Cardiac muscle cell (in vitro differentiated cells and primary cell): ENCODE results near the gene DCLK1. TPM values are rescaled to one million over a fixed set of nuclear protein-coding genes. Genes with fewer than 3 reads are reported as not detected.
A peak's percentile ranks its signal among the peaks of the same experiment; 100 is the strongest.
"Not testable (repeated sequence)": the region's sequence is repeated elsewhere in the genome, so short reads cannot be mapped to it uniquely, and the experiment has no call there.

Experiments used
- DNase-seq, 2 donors: peaks; one replicate each; pipeline versions ENCODE4 v3.0.0 to v3.0.0-alpha.2; 2010 to 2017; ENCODE audit warnings: low read depth in 1 of 2, low spot score in 1 of 2
- H3K27ac ChIP-seq: fragments of 200-600 bp; sonication (generic); 2 replicates; pipeline ENCODE4 v1.5.1; 2016
- H3K27me3 ChIP-seq: fragments of 200-600 bp; sonication (generic); 2 replicates; pipeline ENCODE4 v1.6.0; 2016; ENCODE audit warnings: control low read depth
- H3K36me3 ChIP-seq: fragments of 200-600 bp; sonication (generic); 2 replicates; pipeline ENCODE4 v1.5.1; 2016; ENCODE audit warnings: control low read depth
- H3K4me1 ChIP-seq: fragments of 200-600 bp; sonication (generic); 2 replicates; pipeline ENCODE4 v1.8.1; 2017; ENCODE audit warnings: low read depth, mild to moderate bottlenecking, mixed run types
- H3K4me3 ChIP-seq: fragments of 200-600 bp; sonication (generic); 2 replicates; pipeline ENCODE4 v1.5.1; 2016; ENCODE audit warnings: mild to moderate bottlenecking
- H3K9me3 ChIP-seq: fragments of 200-600 bp; sonication (generic); 2 replicates; pipeline ENCODE4 v1.5.1; 2017; ENCODE audit warnings: low read depth, mild to moderate bottlenecking, control low read depth
- polyA plus RNA-seq: library from polyadenylated mRNA; unstranded; fragments of >200 nt; fragmentation: Nextera tagmentation; extraction: Ambion mirVana; gene quantifications from 2 replicates; pipeline ENCODE4 v1.2.1, GENCODE V29; 2016
- total RNA-seq: library from RNA; depleted of rRNA; stranded (reverse); fragments of >200 nt; gene quantifications from 2 replicates; pipeline ENCODE4 v1.2.3, GENCODE V29; 2016
- TF ChIP-seq, protein P1 (sequence below): IDR thresholded peaks from 2 replicates; pipeline ENCODE4 v1.5.1; 2012; ENCODE audit warnings: low read depth, mild to moderate bottlenecking, low read length

DCLK1 gene
- total and polyA plus RNA-seq, 2 experiments from 2014 or later: 0.09 TPM; not detected in 1

DNA sequence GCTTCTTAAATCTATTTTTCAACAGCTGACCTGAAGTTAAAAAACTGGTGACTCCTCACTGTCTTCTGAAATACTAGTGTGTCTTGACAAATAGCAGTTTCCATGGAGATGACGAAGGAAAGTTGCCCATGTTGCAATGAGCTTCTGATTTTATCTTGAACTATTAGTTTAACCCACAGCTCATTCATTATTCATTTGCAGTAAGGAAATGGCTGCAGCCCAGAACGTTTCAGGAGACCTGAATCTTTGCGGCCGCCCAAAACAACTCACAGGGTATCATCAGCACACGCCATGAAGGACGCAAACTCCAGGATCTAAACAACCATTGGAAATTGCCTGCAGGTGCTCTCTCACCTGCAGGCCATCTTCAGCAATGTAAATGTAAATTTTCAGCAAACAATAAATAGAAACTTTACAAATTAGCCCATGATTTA is 142.5 kb downstream of the DCLK1 start:
- Histone ChIP-seq H3K9me3 (no peaks in the 10 kb centered on the region), H3K4me1 (no peaks in the 10 kb centered on the region), H3K27me3 (no peaks in the 10 kb centered on the region), H3K36me3 (no peaks in the 10 kb centered on the region), H3K27ac (no peak overlapping the region), H3K4me3 (no peak overlapping the region)
- peak in 1 of 2 donors; percentile 92 for DNase-seq
- TF ChIP-seq, protein P1, sequence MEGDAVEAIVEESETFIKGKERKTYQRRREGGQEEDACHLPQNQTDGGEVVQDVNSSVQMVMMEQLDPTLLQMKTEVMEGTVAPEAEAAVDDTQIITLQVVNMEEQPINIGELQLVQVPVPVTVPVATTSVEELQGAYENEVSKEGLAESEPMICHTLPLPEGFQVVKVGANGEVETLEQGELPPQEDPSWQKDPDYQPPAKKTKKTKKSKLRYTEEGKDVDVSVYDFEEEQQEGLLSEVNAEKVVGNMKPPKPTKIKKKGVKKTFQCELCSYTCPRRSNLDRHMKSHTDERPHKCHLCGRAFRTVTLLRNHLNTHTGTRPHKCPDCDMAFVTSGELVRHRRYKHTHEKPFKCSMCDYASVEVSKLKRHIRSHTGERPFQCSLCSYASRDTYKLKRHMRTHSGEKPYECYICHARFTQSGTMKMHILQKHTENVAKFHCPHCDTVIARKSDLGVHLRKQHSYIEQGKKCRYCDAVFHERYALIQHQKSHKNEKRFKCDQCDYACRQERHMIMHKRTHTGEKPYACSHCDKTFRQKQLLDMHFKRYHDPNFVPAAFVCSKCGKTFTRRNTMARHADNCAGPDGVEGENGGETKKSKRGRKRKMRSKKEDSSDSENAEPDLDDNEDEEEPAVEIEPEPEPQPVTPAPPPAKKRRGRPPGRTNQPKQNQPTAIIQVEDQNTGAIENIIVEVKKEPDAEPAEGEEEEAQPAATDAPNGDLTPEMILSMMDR: no peak

DNA sequence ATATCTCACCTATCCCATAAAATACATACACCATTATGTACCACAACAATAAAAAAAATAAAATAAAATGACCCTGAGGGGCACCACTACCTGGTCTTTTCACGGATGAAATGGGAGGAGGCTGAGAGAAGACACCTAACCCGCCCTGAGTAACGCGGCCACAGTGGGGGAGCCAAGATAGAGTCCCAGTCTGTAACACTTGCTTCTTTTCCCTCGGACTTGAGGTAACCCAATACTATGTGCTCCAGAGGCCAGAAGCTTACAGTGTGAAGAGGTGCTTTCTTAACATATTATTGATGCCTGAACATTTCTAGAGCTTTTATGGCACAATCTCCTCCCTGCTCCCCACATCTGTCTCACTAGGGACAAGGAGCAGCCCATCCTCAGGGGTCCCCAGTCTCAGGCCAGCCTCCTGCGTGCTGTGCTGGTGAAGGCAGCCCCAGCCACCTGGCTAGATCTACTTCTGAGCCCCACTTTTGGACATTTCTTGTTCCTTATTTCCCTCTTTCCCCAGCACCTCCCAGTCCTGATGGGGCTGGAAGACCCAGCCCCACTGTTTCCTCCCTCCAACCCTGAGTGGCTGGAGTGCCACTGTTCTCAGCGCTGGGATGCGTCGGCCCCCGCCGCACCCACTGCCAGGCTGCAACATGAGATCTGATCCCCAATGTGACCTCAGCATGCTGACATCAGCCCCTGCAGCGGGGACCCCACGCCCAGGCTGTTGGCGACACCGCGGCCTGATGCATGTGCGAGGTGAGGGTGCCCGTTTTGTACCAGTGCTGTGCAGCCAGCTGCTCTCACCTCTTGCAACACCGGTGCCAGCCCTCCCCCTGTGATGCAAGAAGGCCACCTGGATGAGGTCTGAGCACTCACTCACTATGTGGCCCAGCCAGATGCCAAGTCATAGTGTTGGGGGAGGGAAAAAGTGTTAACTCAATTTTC is 143.3 kb downstream of the DCLK1 start:
- no peaks in the 10 kb centered on the region for H3K36me3 ChIP-seq
- H3K27me3 ChIP-seq: no peaks in the 10 kb centered on the region
- H3K27ac ChIP-seq: no peak overlapping the region
- no peaks in the 10 kb centered on the region for H3K9me3 ChIP-seq
- H3K4me3 ChIP-seq: no peak overlapping the region
- no peak for DNase-seq
- TF ChIP-seq, protein P1: no peak
- H3K4me1 ChIP-seq: no peaks in the 10 kb centered on the region

DNA sequence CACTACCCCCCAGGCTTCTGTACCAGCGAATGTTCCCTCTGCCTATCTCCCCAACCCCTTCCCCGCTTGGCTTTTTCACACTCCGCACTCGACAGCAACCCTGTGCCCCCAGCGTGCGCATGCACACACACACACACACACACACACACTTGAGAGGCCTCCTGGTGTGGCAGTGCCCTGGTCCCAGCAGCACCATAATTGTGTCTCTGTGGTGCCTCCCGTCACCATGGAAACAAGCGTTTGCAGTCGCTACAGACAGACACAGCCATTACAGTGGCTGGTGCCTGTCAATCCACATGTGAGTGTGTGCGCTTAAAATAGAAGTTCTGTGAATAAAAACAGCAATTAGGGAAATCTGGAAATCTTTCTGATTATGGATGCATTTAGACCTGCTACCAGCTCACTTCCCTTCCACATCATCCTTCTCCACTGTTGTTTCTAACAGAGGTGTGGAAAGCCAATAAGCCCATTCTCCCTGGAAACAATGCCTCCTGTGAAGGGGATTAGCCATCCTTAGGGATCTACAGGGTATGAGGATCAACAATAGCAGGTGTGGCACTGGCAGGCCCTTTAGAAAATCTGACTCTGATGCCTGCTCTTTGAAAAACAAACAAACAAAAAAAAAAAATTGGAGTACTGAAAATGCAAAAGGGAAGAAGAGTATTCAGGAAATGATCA is 146.3 kb downstream of the DCLK1 start:
- Histone ChIP-seq H3K4me1 (no peaks in the 10 kb centered on the region), H3K4me3 (no peak overlapping the region), H3K27ac (no peak overlapping the region), H3K36me3 (no peaks in the 10 kb centered on the region), H3K9me3 (no peaks in the 10 kb centered on the region), H3K27me3 (no peaks in the 10 kb centered on the region)
- DNase-seq: peak in 1 of 2 donors; percentile 13
- TF ChIP-seq, protein P1: no peak

GRCh38 chr13:35984287-35984686 is 146.9 kb downstream of the DCLK1 start:
- no peak overlapping the region for H3K4me3 ChIP-seq
- H3K27ac ChIP-seq: no peak overlapping the region
- no peaks in the 10 kb centered on the region for H3K4me1 ChIP-seq
- no peaks in the 10 kb centered on the region for H3K9me3 ChIP-seq
- TF ChIP-seq, protein P1: no peak
- no peaks in the 10 kb centered on the region for H3K27me3 ChIP-seq
- DNase-seq: no peak
- H3K36me3 ChIP-seq: no peaks in the 10 kb centered on the region

DNA sequence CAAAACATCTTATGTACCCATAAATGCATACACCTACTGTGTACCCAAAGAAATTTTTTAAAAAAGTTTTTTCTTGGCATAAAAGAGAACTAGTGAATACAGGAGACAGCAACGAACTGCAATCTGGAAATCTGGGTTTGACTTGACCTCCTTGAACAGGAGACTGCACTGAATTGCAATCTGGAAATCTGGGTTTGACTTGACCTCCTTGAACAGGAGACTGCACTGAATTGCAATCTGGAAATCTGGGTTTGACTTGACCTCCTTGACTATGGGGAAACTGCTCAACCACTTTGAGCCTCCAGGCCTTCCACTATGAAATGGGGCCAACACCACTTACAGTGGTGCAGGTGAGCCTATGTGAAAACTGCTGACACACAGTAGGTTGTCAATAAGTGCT is 147.5 kb downstream of the DCLK1 start:
- H3K4me3 ChIP-seq, H3K27me3 ChIP-seq, DNase-seq, H3K9me3 ChIP-seq, H3K27ac ChIP-seq, H3K36me3 ChIP-seq, H3K4me1 ChIP-seq: not testable (repeated sequence)

DNA sequence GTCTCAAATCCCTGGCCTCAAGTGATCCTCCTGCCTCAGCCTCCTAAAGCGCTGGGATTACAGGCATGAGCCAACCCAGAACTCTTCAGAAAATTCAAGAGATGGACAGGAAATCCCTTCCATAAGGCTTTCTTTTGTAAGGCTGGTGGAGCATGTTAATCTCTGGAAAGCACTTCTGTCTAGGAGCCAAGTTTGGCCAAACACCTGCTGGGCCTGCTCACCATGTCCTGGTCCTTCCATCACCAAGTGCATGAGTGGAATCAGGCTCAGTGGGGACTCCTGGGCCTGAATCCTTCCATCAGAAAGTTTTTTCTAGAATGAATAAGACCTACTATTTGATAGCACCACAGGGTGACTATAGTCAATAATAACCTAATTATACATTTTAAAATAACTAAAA is 148.0 kb downstream of the DCLK1 start:
- Histone ChIP-seq H3K27me3 (no peaks in the 10 kb centered on the region), H3K4me1 (no peaks in the 10 kb centered on the region), H3K9me3 (no peaks in the 10 kb centered on the region), H3K27ac (no peak overlapping the region), H3K36me3 (no peaks in the 10 kb centered on the region), H3K4me3 (no peak overlapping the region)
- TF ChIP-seq, protein P1: no peak
- DNase-seq: no peak
